Right ventricle myocardium superior (tissue), 1 donor: ENCODE data around the gene GEMIN7. TPM values are rescaled to one million over a fixed set of nuclear protein-coding genes. Genes with fewer than 3 reads are reported as not detected.

ENCODE experiments used
- ATAC-seq: fragments of 200-7000 bp; cut with Tn5 transposase; one replicate; pipeline ENCODE4 v1.9.1; 2020; ENCODE audit warnings: mild to moderate bottlenecking; ENCODE audit not compliant: poor library complexity
- DNase-seq: peaks from one replicate; pipeline ENCODE4 v3.0.0-alpha.2; 2020
- intact Hi-C: fragments of 100-400 bp; cut with DNase I; formaldehyde crosslinking; loops from one replicate; pipeline ENCODE4 v1.11.2; 2022
- total RNA-seq: library from RNA; stranded (reverse); fragmentation: NEBNext Ultra II Directional; extraction: Animal tissue kit (Norgen Biotek cat#: 25700); gene quantifications from one replicate; pipeline ENCODE4 v1.2.1, GENCODE V29; 2021
- donor health status: DM: no; HTN: yes; CAD: no; lungs with severe emphysema.

GEMIN7 gene
- total RNA-seq, 1 donor from 2014 or later, result 14.7 TPM

GRCh38 chr19:45137179-45137761, 58.2 kb downstream of the GEMIN7 start:
- ATAC-seq (peak; percentile 90), DNase-seq (peak; percentile 74)
- intact Hi-C loops, result no loop called here

- intact Hi-C loops, result no loop called here
- DNase-seq, result no peak
- no peak for ATAC-seq
Measured at GRCh38 chr19:45138303-45138751, 59.3 kb downstream of the GEMIN7 start.

- intact Hi-C loops, result no loop called here
- DNase-seq, result no peak
- no peak for ATAC-seq
Measured at GRCh38 chr19:45139286-45140143, 60.5 kb downstream of the GEMIN7 start.

GRCh38 chr19:45140144-45140503, 61.1 kb downstream of the GEMIN7 start:
- DNase-seq (no peak), ATAC-seq (no peak)
- intact Hi-C loops, result no loop called here

GRCh38 chr19:45140533-45140932, 61.5 kb downstream of the GEMIN7 start:
- DNase-seq, result no peak
- no peak for ATAC-seq
- intact Hi-C loops, result no loop called here

Other genes starting within 250 kb of the GEMIN7 start
- gene NECTIN2, start 233.0 kb upstream of the GEMIN7 start, total RNA-seq, result 36.9 TPM
- 48.9 TPM for gene TOMM40, start 188.0 kb upstream of the GEMIN7 start, total RNA-seq
- 13.6 TPM for gene APOE, start 173.5 kb upstream of the GEMIN7 start, total RNA-seq
- gene APOC1, start 164.7 kb upstream of the GEMIN7 start, total RNA-seq, result 1.00 TPM
- not detected for gene APOC4, start 137.0 kb upstream of the GEMIN7 start, total RNA-seq
- gene APOC2, start 133.2 kb upstream of the GEMIN7 start, total RNA-seq, result not detected
- gene CLPTM1, start 123.9 kb upstream of the GEMIN7 start, total RNA-seq, result 89.7 TPM
- 2.9 TPM for gene RELB, start 77.8 kb upstream of the GEMIN7 start, total RNA-seq
- 31.7 TPM for gene CLASRP, start 40.2 kb upstream of the GEMIN7 start, total RNA-seq
- gene ZNF296, start 2.8 kb upstream of the GEMIN7 start, total RNA-seq, result 0.32 TPM
- gene PPP1R37, start 13.9 kb downstream of the GEMIN7 start, total RNA-seq, result 13.7 TPM
- not detected for gene NKPD1, start 81.7 kb downstream of the GEMIN7 start, total RNA-seq
- gene TRAPPC6A, start 99.0 kb downstream of the GEMIN7 start, total RNA-seq, result 15.0 TPM
- 3.6 TPM for gene BLOC1S3, start 99.5 kb downstream of the GEMIN7 start, total RNA-seq
- 1.3 TPM for gene EXOC3L2, start 166.1 kb downstream of the GEMIN7 start, total RNA-seq
- 19.7 TPM for gene MARK4, start 172.0 kb downstream of the GEMIN7 start, total RNA-seq
- 6,434 TPM for gene CKM, start 243.6 kb downstream of the GEMIN7 start, total RNA-seq